SH-SY5Y (cell line): Measurements from ENCODE around the gene IRF7.

Source experiments
- GATA2 ChIP-seq: IDR thresholded peaks from 2 replicates; pipeline ENCODE4 v1.6.1; 2011; ENCODE audit warnings: mild to moderate bottlenecking, low read depth, low read length
- GATA3 ChIP-seq: IDR thresholded peaks from 2 replicates; pipeline ENCODE4 v1.6.1; 2011; ENCODE audit warnings: low read depth, mild to moderate bottlenecking, low read length, moderate library complexity

GRCh38 chr11:623999-624704 is 8.4 kb upstream of the IRF7 start:
- TF ChIP-seq GATA2 (no peak), GATA3 (no peak)
